A549 (cell line): ENCODE data around the gene FAM107A. TPM values are rescaled to one million over a fixed set of nuclear protein-coding genes. Genes with fewer than 3 reads are reported as not detected.

Source experiments
- KDM5A ChIP-seq: fragments of 200-600 bp; sonication (generic); IDR thresholded peaks from 2 replicates; pipeline ENCODE4 v1.6.1; 2016; ENCODE audit warnings: antibody characterized with exemption, mild to moderate bottlenecking
- MAFK ChIP-seq: fragments of 450-650 bp; IDR thresholded peaks from 2 replicates; pipeline ENCODE4 v1.6.1; 2014; ENCODE audit not compliant: partially characterized antibody
- polyA plus RNA-seq, 4 experiments: library from polyadenylated mRNA; depleted of rRNA in 3 of 4; stranded (reverse); fragments of >200 nt; fragmentation: RNase III in 1 of 4; extraction: RNeasy Plus Mini Kit Qiagen cat#74134 plus additional on column Dnase treatment in 1 of 4; gene quantifications; 2 replicates in 3 of 4; 3 replicates in 1 of 4; pipeline ENCODE4 v1.2.3, GENCODE V29; 2011 to 2017
- TF ChIP-seq, protein P1 (sequence below): fragments of 250-450 bp; sonication (Bioruptor Pico); IDR thresholded peaks from 2 replicates; pipeline ENCODE4 v1.5.0; 2021; ENCODE audit warnings: mild to moderate bottlenecking, moderate library complexity, borderline replicate concordance

Gene FAM107A
- polyA plus RNA-seq, 2 of the 4 experiments (the other 2 are of a cell fraction), result 0.04 TPM; not detected in 1

DNA sequence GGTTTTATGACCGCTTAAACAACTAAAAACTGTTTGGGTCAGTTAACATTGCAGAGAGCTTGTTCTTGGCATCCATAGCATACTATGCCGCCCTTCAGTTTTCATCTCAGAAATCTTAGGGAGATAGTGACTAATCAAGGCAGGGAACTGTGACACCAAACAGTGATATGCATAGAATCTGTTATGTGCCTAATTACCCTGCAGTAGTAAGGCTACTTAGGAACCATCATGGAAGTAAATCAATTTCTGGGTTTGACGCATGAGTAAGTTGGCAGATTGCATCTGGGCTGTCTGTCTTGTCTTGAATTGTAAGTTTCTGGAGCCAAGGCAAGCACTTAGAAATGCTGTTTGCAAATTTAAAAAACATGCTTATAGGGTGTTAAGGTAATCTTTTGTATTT, 62.8 kb downstream of the FAM107A start (continued):
- TF ChIP-seq, protein P1, sequence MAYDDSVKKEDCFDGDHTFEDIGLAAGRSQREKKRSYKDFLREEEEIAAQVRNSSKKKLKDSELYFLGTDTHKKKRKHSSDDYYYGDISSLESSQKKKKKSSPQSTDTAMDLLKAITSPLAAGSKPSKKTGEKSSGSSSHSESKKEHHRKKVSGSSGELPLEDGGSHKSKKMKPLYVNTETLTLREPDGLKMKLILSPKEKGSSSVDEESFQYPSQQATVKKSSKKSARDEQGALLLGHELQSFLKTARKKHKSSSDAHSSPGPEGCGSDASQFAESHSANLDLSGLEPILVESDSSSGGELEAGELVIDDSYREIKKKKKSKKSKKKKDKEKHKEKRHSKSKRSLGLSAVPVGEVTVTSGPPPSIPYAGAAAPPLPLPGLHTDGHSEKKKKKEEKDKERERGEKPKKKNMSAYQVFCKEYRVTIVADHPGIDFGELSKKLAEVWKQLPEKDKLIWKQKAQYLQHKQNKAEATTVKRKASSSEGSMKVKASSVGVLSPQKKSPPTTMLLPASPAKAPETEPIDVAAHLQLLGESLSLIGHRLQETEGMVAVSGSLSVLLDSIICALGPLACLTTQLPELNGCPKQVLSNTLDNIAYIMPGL (CRISPR knock-in tag), result no peak
- TF ChIP-seq MAFK, result no peak
- TF ChIP-seq KDM5A, result no peak

Other genes starting within 250 kb of the FAM107A start
- 10.4 and 10.5 TPM in 2 replicates for gene PXK, start 244.5 kb downstream of the FAM107A start, polyA plus RNA-seq (2011; rRNA removed)
- gene PXK, start 244.5 kb downstream of the FAM107A start, polyA plus RNA-seq (2017; fragmentation: RNase III; extraction: RNeasy Plus Mini Kit Qiagen cat#74134 plus additional on column Dnase treatment), result 4.1 to 4.6 TPM (median 4.4 TPM) in 3 replicates
- gene PDHB, start 143.6 kb downstream of the FAM107A start, polyA plus RNA-seq (2011; rRNA removed), result 97.7 and 113 TPM in 2 replicates
- 76.9 to 83.4 TPM (median 82.0 TPM) in 3 replicates for gene PDHB, start 143.6 kb downstream of the FAM107A start, polyA plus RNA-seq (2017; fragmentation: RNase III; extraction: RNeasy Plus Mini Kit Qiagen cat#74134 plus additional on column Dnase treatment)
- 24.4 and 24.5 TPM in 2 replicates for gene KCTD6, start 85.3 kb downstream of the FAM107A start, polyA plus RNA-seq (2011; rRNA removed)
- gene KCTD6, start 85.3 kb downstream of the FAM107A start, polyA plus RNA-seq (2017; fragmentation: RNase III; extraction: RNeasy Plus Mini Kit Qiagen cat#74134 plus additional on column Dnase treatment), result 7.8 to 8.5 TPM (median 8.1 TPM) in 3 replicates
- 23.2 and 35.2 TPM in 2 replicates for gene ACOX2, start 40.2 kb downstream of the FAM107A start, polyA plus RNA-seq (2011; rRNA removed)
- gene ACOX2, start 40.2 kb downstream of the FAM107A start, polyA plus RNA-seq (2017; fragmentation: RNase III; extraction: RNeasy Plus Mini Kit Qiagen cat#74134 plus additional on column Dnase treatment), result 3.7 to 4.9 TPM (median 4.8 TPM) in 3 replicates
- not detected in 2 replicates for gene FAM3D, start 89.4 kb upstream of the FAM107A start, polyA plus RNA-seq (2011; rRNA removed)
- not detected in 3 replicates for gene FAM3D, start 89.4 kb upstream of the FAM107A start, polyA plus RNA-seq (2017; fragmentation: RNase III; extraction: RNeasy Plus Mini Kit Qiagen cat#74134 plus additional on column Dnase treatment)